ENCODE data around the gene TFAP2B.

TFAP2B gene

GRCh38 chr6:50825375-50826036 is 6.8 kb downstream of the TFAP2B start:
- no peak for DNase-seq

GRCh38 chr6:50826037-50826761 is 7.5 kb downstream of the TFAP2B start:
- DNase-seq: no peak

- DNase-seq: no peak
Observed at GRCh38 chr6:50826803-50827202, 8.1 kb downstream of the TFAP2B start.

GRCh38 chr6:50829049-50829448 is 10.4 kb downstream of the TFAP2B start:
- DNase-seq: no peak

- no peak for DNase-seq
Observed at GRCh38 chr6:50829898-50830444, 11.3 kb downstream of the TFAP2B start.

- no peak for DNase-seq
Observed at GRCh38 chr6:50831186-50831585, 12.5 kb downstream of the TFAP2B start.

- no peak for DNase-seq
Observed at GRCh38 chr6:50832912-50833311, 14.2 kb downstream of the TFAP2B start.

GRCh38 chr6:50834929-50835410 is 16.3 kb downstream of the TFAP2B start:
- DNase-seq: no peak

- DNase-seq: no peak
Observed at GRCh38 chr6:50836231-50836630, 17.6 kb downstream of the TFAP2B start.

- DNase-seq: no peak
Observed at GRCh38 chr6:50837589-50838445, 19.1 kb downstream of the TFAP2B start.

- no peak for DNase-seq
Observed at GRCh38 chr6:50840112-50840810, 21.6 kb downstream of the TFAP2B start.

GRCh38 chr6:50840811-50841192 is 22.1 kb downstream of the TFAP2B start:
- no peak for DNase-seq

GRCh38 chr6:50842446-50842845 is 23.8 kb downstream of the TFAP2B start:
- DNase-seq: no peak

- DNase-seq: no peak
Observed at GRCh38 chr6:50842861-50843384, 24.3 kb downstream of the TFAP2B start.

GRCh38 chr6:50843842-50844241 is 25.2 kb downstream of the TFAP2B start:
- no peak for DNase-seq

GRCh38 chr6:50845499-50846143 is 26.9 kb downstream of the TFAP2B start:
- DNase-seq: no peak

- DNase-seq: no peak
Observed at GRCh38 chr6:50846144-50846851, 27.6 kb downstream of the TFAP2B start.

GRCh38 chr6:50846852-50847155 is 28.1 kb downstream of the TFAP2B start:
- DNase-seq: no peak

GRCh38 chr6:50847890-50848594 is 29.4 kb downstream of the TFAP2B start:
- DNase-seq: no peak

- DNase-seq: no peak
Observed at GRCh38 chr6:50848989-50849795, 30.5 kb downstream of the TFAP2B start.
